ENCODE data around the gene DHX8.

- TF ChIP-seq POLR2A (IDR thresholded peaks at IDR 0.05; ENCODE audit: low read depth, low read length) (no peak), POLR2AphosphoS5 (IDR thresholded peaks at IDR 0.05; ENCODE audit: low read depth, low read length) (no peak)
Observed at GRCh38 chr17:43446773-43447172, 37.0 kb upstream of the DHX8 start.
